HFFc6 (cell line): ENCODE measurements around the gene SLC66A1. TPM values are rescaled to one million over a fixed set of nuclear protein-coding genes. Genes with fewer than 3 reads are reported as not detected.

Source experiments
- DNase-seq: peaks from one replicate; pipeline ENCODE4 v3.0.0-alpha.2; 2018
- H3K27ac Mint-ChIP-seq: 2 replicates; pipeline ENCODE4 v1.8.0; 2020; ENCODE audit warnings: mild to moderate bottlenecking, mixed read lengths
- H3K27me3 Mint-ChIP-seq: 2 replicates; pipeline ENCODE4 v1.8.0; 2021; ENCODE audit warnings: mild to moderate bottlenecking, moderate library complexity, mixed read lengths; ENCODE audit not compliant: insufficient read depth
- H3K36me3 Mint-ChIP-seq: 2 replicates; pipeline ENCODE4 v1.8.0; 2021; ENCODE audit warnings: low read depth, mixed read lengths
- H3K4me1 Mint-ChIP-seq: 2 replicates; pipeline ENCODE4 v1.8.0; 2020; ENCODE audit warnings: low read depth, mixed read lengths
- H3K4me3 Mint-ChIP-seq: 2 replicates; pipeline ENCODE4 v1.8.0; 2020; ENCODE audit warnings: mild to moderate bottlenecking, moderate library complexity, mixed read lengths
- H3K9me3 Mint-ChIP-seq: 2 replicates; pipeline ENCODE4 v1.8.0; 2020; ENCODE audit warnings: mild to moderate bottlenecking, mixed read lengths
- CTCF ChIP-seq: fragments of 200-600 bp; sonication (generic); IDR thresholded peaks from 2 replicates; pipeline ENCODE4 v1.5.0; 2021; ENCODE audit warnings: antibody characterized with exemption, mild to moderate bottlenecking
- total RNA-seq, 6 experiments: library from RNA; stranded (reverse); fragmentation: NEBNext Ultra II Directional; extraction: Animal tissue kit (Norgen Biotek cat#: 25700); gene quantifications; 2 replicates in 1 of 6; 3 replicates in 5 of 6; pipeline ENCODE4 v1.2.3, GENCODE V29; 2021

Gene SLC66A1
- total RNA-seq, 6 experiments from 2014 or later, result 13.3 to 15.6 (median 14.2) TPM

DNA sequence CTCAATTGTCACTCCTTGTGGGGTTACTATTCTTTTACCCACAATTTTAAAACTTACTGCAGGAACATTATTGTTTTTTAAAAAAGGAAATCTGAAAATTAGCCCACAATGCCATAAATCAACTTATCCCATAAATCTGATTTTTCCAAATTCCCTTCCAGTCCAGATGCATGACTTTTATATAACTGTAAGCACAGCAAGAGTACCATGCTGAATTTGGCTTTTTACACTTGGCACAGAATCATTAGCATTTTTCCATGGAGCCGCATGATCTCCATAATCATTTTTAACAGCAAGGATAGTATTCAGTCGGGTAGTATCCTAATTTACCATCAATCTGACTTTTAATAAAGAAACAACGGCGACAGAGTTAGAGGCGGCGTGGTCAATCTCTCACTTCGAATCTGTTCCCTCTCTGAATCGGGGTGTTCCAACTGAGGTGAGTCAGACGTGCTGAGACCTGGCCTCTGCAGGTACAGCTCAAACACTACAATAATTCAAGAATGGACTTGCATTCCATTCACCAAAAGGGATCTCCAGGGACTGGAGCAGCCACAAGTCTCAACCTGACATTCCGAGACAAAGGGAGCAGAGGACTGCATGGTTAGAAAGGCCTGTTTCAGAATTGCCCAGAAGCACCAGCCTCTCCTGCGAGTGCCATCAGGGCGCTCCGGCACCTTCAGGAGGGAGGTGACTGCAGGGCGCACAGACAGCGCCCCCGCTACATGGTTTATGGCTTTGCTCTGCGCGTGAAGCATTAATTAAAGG is 48.9 kb downstream of the SLC66A1 start:
- TF ChIP-seq CTCF, result no peak
- Mint-ChIP-seq H3K27me3 (no peaks in the 10 kb centered on the region; the same call in none of the 2 replicates), H3K27ac (peak overlapping the region; percentile 13; the same call in 1 of the 2 replicates), H3K9me3 (no peaks in the 10 kb centered on the region), H3K4me3 (no peak overlapping the region), H3K4me1 (peaks cover 29% of the 10 kb centered on the region), H3K36me3 (peaks cover 8% of the 10 kb centered on the region; the same call in 1 of the 2 replicates)
- DNase-seq, result no peak

GRCh38 chr1:19361611-19362147 is 49.6 kb downstream of the SLC66A1 start:
- no peak overlapping the region; the same call in 1 of the 2 replicates for H3K4me3 Mint-ChIP-seq
- H3K9me3 Mint-ChIP-seq, result no peaks in the 10 kb centered on the region
- no peak for DNase-seq
- H3K27ac Mint-ChIP-seq, result peak overlapping the region; percentile 45; the same call in 1 of the 2 replicates
- peaks cover 8% of the 10 kb centered on the region; the same call in 1 of the 2 replicates for H3K36me3 Mint-ChIP-seq
- no peak for TF ChIP-seq CTCF
- peaks cover 29% of the 10 kb centered on the region for H3K4me1 Mint-ChIP-seq
- H3K27me3 Mint-ChIP-seq, result no peaks in the 10 kb centered on the region; the same call in none of the 2 replicates

GRCh38 chr1:19363536-19364152 is 51.5 kb downstream of the SLC66A1 start:
- no peak overlapping the region for H3K4me3 Mint-ChIP-seq
- H3K4me1 Mint-ChIP-seq, result peaks cover 37% of the 10 kb centered on the region
- H3K27me3 Mint-ChIP-seq, result no peaks in the 10 kb centered on the region; the same call in none of the 2 replicates
- H3K27ac Mint-ChIP-seq, result 0 out of 2 replicates have a peak overlapping the region, but pooled peaks have one; percentile 16
- no peak for DNase-seq
- H3K9me3 Mint-ChIP-seq, result no peaks in the 10 kb centered on the region
- no peak for TF ChIP-seq CTCF
- peaks cover 11% of the 10 kb centered on the region for H3K36me3 Mint-ChIP-seq

DNA sequence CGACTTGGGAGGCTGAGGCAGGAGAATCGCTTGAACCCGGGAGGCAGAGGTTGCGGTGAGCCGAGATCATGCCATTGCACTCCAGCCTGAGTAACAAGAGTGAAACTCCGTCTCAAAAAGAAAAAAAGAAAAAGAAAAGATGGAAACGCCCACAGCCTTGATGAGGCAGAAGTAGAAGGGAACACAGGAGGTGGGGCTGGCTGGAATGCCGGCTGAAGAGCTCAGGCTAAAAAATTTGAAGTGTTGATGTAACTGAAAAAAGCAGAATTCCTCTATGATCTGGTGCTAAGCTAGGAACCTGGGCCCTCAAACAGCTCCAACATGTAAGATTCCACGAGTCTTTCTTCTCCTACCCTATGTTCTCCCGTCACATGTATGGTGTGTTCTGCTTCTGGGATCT is 53.6 kb downstream of the SLC66A1 start:
- H3K9me3 Mint-ChIP-seq, result no peaks in the 10 kb centered on the region

More for the DNA sequence above, 53.6 kb downstream of the SLC66A1 start:
- H3K27ac Mint-ChIP-seq, result peak overlapping the region; percentile 24; the same call in 1 of the 2 replicates
- H3K36me3 Mint-ChIP-seq, result peaks cover 11% of the 10 kb centered on the region
- peaks cover 36% of the 10 kb centered on the region for H3K4me1 Mint-ChIP-seq
- H3K27me3 Mint-ChIP-seq, result peaks cover 4% of the 10 kb centered on the region
- TF ChIP-seq CTCF, result no peak
- no peak for DNase-seq
- H3K4me3 Mint-ChIP-seq, result no peak overlapping the region
